Myometrial cell (primary cell): ENCODE results near the gene ZNF493. TPM values are rescaled to one million over a fixed set of nuclear protein-coding genes. Genes with fewer than 3 reads are reported as not detected.

Source experiments
- total RNA-seq: library from RNA; depleted of rRNA; stranded (reverse); fragments of >200 nt; gene quantifications from 2 replicates; pipeline ENCODE4 v1.2.3, GENCODE V29; 2015

ZNF493 gene
- 0.58 and 8.3 TPM in 2 replicates for total RNA-seq

GRCh38 chr19:21396893-21397572, at the start of gene ZNF493:
ZNF493 (plus strand) TSS chr19:21397133; CDS start chr19:21397238, 105 bp downstream.

GRCh38 chr19:21358768-21359451, 38.0 kb upstream of the ZNF493 start, which contains the start of gene ZNF738:
ZNF738 (plus strand) TSS chr19:21359000; CDS start chr19:21359141, 141 bp downstream.

Other genes with a start within 250 kb of the ZNF493 start
- 0.58 and 1.2 TPM in 2 replicates for gene ZNF708, start 67.7 kb upstream of the ZNF493 start, total RNA-seq
- 3.0 and 9.5 TPM in 2 replicates for gene ZNF738, start 38.1 kb upstream of the ZNF493 start, total RNA-seq
- 4.6 and 16.0 TPM in 2 replicates for gene ZNF429, start 108.5 kb downstream of the ZNF493 start, total RNA-seq